PC-3 (cell line): ENCODE measurements around the gene MRPL28. TPM values are rescaled to one million over a fixed set of nuclear protein-coding genes. Genes with fewer than 3 reads are reported as not detected.

Source experiments
- ATAC-seq: fragments of 200-7000 bp; cut with Tn5 transposase; 2 replicates; pipeline ENCODE4 v1.9.1; 2020; ENCODE audit warnings: mild to moderate bottlenecking, moderate library complexity
- BruUV-seq: library from RNA; stranded (reverse); fragments of 400-500 nt; replicated peaks from 2 replicates; lab custom pipeline; 2021; lab: Mats Ljungman, UMichigan
- CTCF ChIA-PET: fragments of 300-600 bp; sonication (Branson Sonifier 250); formaldehyde crosslinking; loops from one replicate; lab custom pipeline; 2022; ENCODE audit warnings: antibody characterized with exemption; lab: Charles Lee
- POLR2A ChIA-PET: fragments of 300-600 bp; sonication (Branson Sonifier 250); formaldehyde crosslinking; loops from one replicate; lab custom pipeline; 2022; ENCODE audit warnings: antibody characterized with exemption; ENCODE audit not compliant: unreplicated experiment; lab: Charles Lee
- DNase-seq: peaks from one replicate; pipeline ENCODE4 v3.0.0-alpha.2; 2015
- H2AFZ ChIP-seq: fragments of 300-600 bp; sonication (generic); 2 replicates; pipeline ENCODE4 v1.6.0; 2016; ENCODE audit warnings: antibody characterized with exemption, low read length
- H3F3A ChIP-seq: fragments of 300-600 bp; sonication (generic); one replicate; pipeline ENCODE4 v1.6.0; 2017; ENCODE audit warnings: antibody characterized with exemption, low read length, control low read depth, mild to moderate bottlenecking; ENCODE audit not compliant: unreplicated experiment
- H3K27ac ChIP-seq: fragments of 300-600 bp; sonication (generic); 2 replicates; pipeline ENCODE4 v1.5.1; 2016; ENCODE audit warnings: mild to moderate bottlenecking, low read length
- H3K27me3 ChIP-seq: fragments of 300-600 bp; sonication (generic); 2 replicates; pipeline ENCODE4 v1.6.1; 2016; ENCODE audit warnings: low read length, mixed read lengths
- H3K36me3 ChIP-seq: fragments of 300-600 bp; sonication (generic); 2 replicates; pipeline ENCODE4 v1.6.1; 2016; ENCODE audit warnings: low read depth, mixed run types, low read length, mixed read lengths
- H3K4me1 ChIP-seq: fragments of 300-600 bp; sonication (generic); 2 replicates; pipeline ENCODE4 v1.5.1; 2016; ENCODE audit warnings: low read length; ENCODE audit not compliant: insufficient read depth
- H3K4me2 ChIP-seq: fragments of 300-600 bp; sonication (generic); 2 replicates; pipeline ENCODE4 v1.6.0; 2016; ENCODE audit warnings: low read length
- H3K4me3 ChIP-seq: fragments of 300-600 bp; sonication (generic); 2 replicates; pipeline ENCODE4 v1.5.1; 2016; ENCODE audit warnings: mild to moderate bottlenecking, low read length, mixed read lengths
- H3K79me2 ChIP-seq: fragments of 300-600 bp; sonication (generic); 2 replicates; pipeline ENCODE4 v1.6.1; 2017; ENCODE audit warnings: low read length, mixed read lengths
- H3K9ac ChIP-seq: fragments of 300-600 bp; sonication (generic); 2 replicates; pipeline ENCODE4 v1.6.0; 2016; ENCODE audit warnings: mild to moderate bottlenecking, low read length
- H3K9me2 ChIP-seq: fragments of 300-600 bp; sonication (generic); replicated peaks from 2 replicates; pipeline ENCODE4 v1.6.1; 2016; ENCODE audit warnings: mixed run types, low read length, mixed read lengths
- H3K9me3 ChIP-seq: fragments of 300-600 bp; sonication (generic); 2 replicates; pipeline ENCODE4 v1.6.1; 2016; ENCODE audit warnings: low read length, mixed read lengths
- H4K20me1 ChIP-seq: fragments of 300-600 bp; sonication (generic); 2 replicates; pipeline ENCODE4 v1.6.1; 2016; ENCODE audit warnings: low read length, mixed read lengths
- CTCF ChIP-seq: fragments of 300-600 bp; sonication (generic); conservative IDR thresholded peaks from 2 replicates; pipeline ENCODE4 v1.5.1; 2017; ENCODE audit warnings: antibody characterized with exemption, low read depth, mild to moderate bottlenecking, low read length
- EZH2 ChIP-seq: fragments of 300-600 bp; sonication (generic); IDR thresholded peaks from one replicate; pipeline ENCODE4 v1.6.1; 2017; ENCODE audit warnings: antibody characterized with exemption, mild to moderate bottlenecking, low read length; ENCODE audit not compliant: unreplicated experiment
- EZH2phosphoT487 ChIP-seq: fragments of 300-600 bp; sonication (generic); IDR thresholded peaks from 2 replicates; pipeline ENCODE4 v1.6.1; 2018; ENCODE audit warnings: mild to moderate bottlenecking, antibody characterized with exemption, low read length, borderline replicate concordance
- intact Hi-C: fragments of 100-400 bp; cut with micrococcal nuclease; formaldehyde crosslinking; loops from 2 replicates; pipeline ENCODE4 v1.9.0; 2023
- total RNA-seq: library from RNA; depleted of rRNA; stranded (reverse); fragments of >200 nt; gene quantifications from 2 replicates; pipeline ENCODE4 v1.2.3, GENCODE V29; 2014

The MRPL28 gene
- total RNA-seq, 1 experiment from 2014 or later: 154 TPM

GRCh38 chr16:373848-374615 is 3.7 kb upstream of the MRPL28 start:
- BruUV-seq: no TSS peak

GRCh38 chr16:373020-373598 is 2.8 kb upstream of the MRPL28 start:
- Histone ChIP-seq H3K9me3 (no peaks in the 10 kb centered on the region), H3K4me1 (peaks cover 5% of the 10 kb centered on the region; the same call in 1 of the 2 replicates), H3K36me3 (no peaks in the 10 kb centered on the region), H3K9me2 (no peaks in the 10 kb centered on the region), H3F3A (no peaks in the 10 kb centered on the region), H4K20me1 (no peaks in the 10 kb centered on the region), H3K27ac (no peak overlapping the region), H3K4me2 (no peak overlapping the region), H3K79me2 (no peaks in the 10 kb centered on the region), H2AFZ (no peak overlapping the region), H3K4me3 (no peak overlapping the region), H3K9ac (no peak overlapping the region), H3K27me3 (no peaks in the 10 kb centered on the region)
- POLR2A ChIA-PET: no interaction called here
- BruUV-seq: no TSS peak
- no peak for ATAC-seq
- DNase-seq: no peak
- intact Hi-C loops: no loop called here
- TF ChIP-seq CTCF (no peak), EZH2 (no peak), EZH2phosphoT487 (no peak)
- CTCF ChIA-PET: no interaction called here

More at GRCh38 chr16:373848-374615, 3.7 kb upstream of the MRPL28 start:
- no peaks in the 10 kb centered on the region for H3K36me3 ChIP-seq
- no peak overlapping the region for H3K27ac ChIP-seq
- no peaks in the 10 kb centered on the region for H3K79me2 ChIP-seq
- no peak overlapping the region for H3K4me3 ChIP-seq
- no peaks in the 10 kb centered on the region for H3K9me2 ChIP-seq
- CTCF ChIA-PET: no interaction called here
- no peaks in the 10 kb centered on the region for H3K9me3 ChIP-seq
- DNase-seq (no peak), ATAC-seq (no peak)
- POLR2A ChIA-PET: no interaction called here
- TF ChIP-seq EZH2: no peak
- no peak for TF ChIP-seq EZH2phosphoT487
- no peak for TF ChIP-seq CTCF
- no peak overlapping the region for H3K9ac ChIP-seq
- peaks cover 5% of the 10 kb centered on the region; the same call in 1 of the 2 replicates for H3K4me1 ChIP-seq
- no peaks in the 10 kb centered on the region for H4K20me1 ChIP-seq
- no peak overlapping the region for H3K4me2 ChIP-seq
- no peak overlapping the region for H2AFZ ChIP-seq
- intact Hi-C loops: no loop called here
- H3K27me3 ChIP-seq: no peaks in the 10 kb centered on the region
- H3F3A ChIP-seq: no peaks in the 10 kb centered on the region
